Body of pancreas (tissue), 4 donors: ENCODE measurements around the gene BICD1.

Experiments
- CTCF ChIP-seq, 7 experiments: fragments of 450-650 bp in 4 of 7; fragments of 200-600 bp in 3 of 7; sonication (generic) in 3 of 7; IDR thresholded peaks; one replicate each; pipeline ENCODE4 v1.5.1; 2016 to 2019; ENCODE audit warnings: antibody characterized with exemption in 7 of 7
- POLR2A ChIP-seq, 3 donors: fragments of 450-650 bp; IDR thresholded peaks; one replicate each; pipeline ENCODE4 v1.6.1; 2016; ENCODE audit warnings: antibody characterized with exemption in 3 of 3, mild to moderate bottlenecking in 2 of 3

GRCh38 chr12:32301216-32301615 is 194.6 kb downstream of the BICD1 start:
- TF ChIP-seq POLR2A (IDR thresholded peaks at IDR 0.05) (no peak), CTCF (IDR thresholded peaks at IDR 0.05) (no peak)
